Activated CD8-positive, alpha-beta memory T cell treated with anti-CD3 and anti-CD28 coated beads, Interleukin-2, amount 10 ng/mL, durations not matched to agents 7 days and 5 days (primary cell): ENCODE data around the gene ADGRV1. TPM values are rescaled to one million over a fixed set of nuclear protein-coding genes. Genes with fewer than 3 reads are reported as not detected.
A peak's percentile ranks its signal among the peaks of the same experiment; 100 is the strongest.
"Not testable (repeated sequence)": the region's sequence is repeated elsewhere in the genome, so short reads cannot be mapped to it uniquely, and the experiment has no call there.

Source experiments
- ATAC-seq: fragments of 150-1000 bp; cut with Tn5 transposase; one replicate; pipeline ENCODE4 v1.10.0; 2021; ENCODE audit warnings: moderate library complexity
- CTCF ChIA-PET: fragments of 350-600 bp; sonication (Branson Sonifier 250); formaldehyde crosslinking; loops from one replicate; lab custom pipeline; 2021; ENCODE audit warnings: antibody characterized with exemption; lab: Charles Lee
- DNase-seq: peaks from one replicate; pipeline ENCODE4 v3.0.0-alpha.2; 2020
- H3K27ac Mint-ChIP-seq: one replicate; pipeline ENCODE4 v1.8.0; 2021; ENCODE audit warnings: mild to moderate bottlenecking, mixed read lengths
- H3K27me3 Mint-ChIP-seq: one replicate; pipeline ENCODE4 v1.8.0; 2021; ENCODE audit warnings: mixed read lengths
- H3K36me3 Mint-ChIP-seq: one replicate; pipeline ENCODE4 v1.8.0; 2021; ENCODE audit warnings: mild to moderate bottlenecking, mixed read lengths
- H3K4me1 Mint-ChIP-seq: one replicate; pipeline ENCODE4 v1.8.0; 2021; ENCODE audit warnings: mixed read lengths
- H3K4me3 Mint-ChIP-seq: one replicate; pipeline ENCODE4 v1.8.0; 2021; ENCODE audit warnings: mild to moderate bottlenecking, moderate library complexity, mixed read lengths
- H3K9me3 Mint-ChIP-seq: one replicate; pipeline ENCODE4 v1.8.0; 2022; ENCODE audit warnings: low read depth, mixed read lengths
- total RNA-seq, 2 experiments: library from RNA; stranded (reverse); gene quantifications; one replicate each; pipeline ENCODE4 v1.2.3, GENCODE V29; 2021

ADGRV1 gene
- total RNA-seq, 2 experiments from 2014 or later: 0.18 TPM; not detected in 1

DNA sequence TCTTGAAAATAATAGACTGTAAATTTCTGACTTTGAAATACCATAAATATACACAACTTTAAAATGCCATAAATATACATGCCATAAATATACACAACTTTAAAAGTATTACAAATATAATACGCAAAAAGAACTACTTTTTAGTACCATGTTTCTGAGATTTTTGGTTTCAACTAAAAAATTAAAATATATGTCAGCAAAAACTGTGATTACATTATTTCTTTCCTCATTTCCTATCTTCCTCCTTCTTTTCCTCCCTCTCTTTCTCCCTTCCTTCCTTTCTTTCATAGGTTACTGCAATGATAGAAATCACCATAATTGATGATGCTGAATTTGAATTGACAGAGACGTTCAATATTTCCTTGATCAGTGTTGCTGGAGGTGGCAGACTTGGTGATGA is 200.5 kb downstream of the ADGRV1 start:
- no peaks in the 10 kb centered on the region for H3K36me3 Mint-ChIP-seq
- H3K27ac Mint-ChIP-seq: no peak overlapping the region
- H3K4me3 Mint-ChIP-seq: no peak overlapping the region
- no peaks in the 10 kb centered on the region for H3K9me3 Mint-ChIP-seq
- H3K27me3 Mint-ChIP-seq: no peaks in the 10 kb centered on the region
- H3K4me1 Mint-ChIP-seq: no peaks in the 10 kb centered on the region
- CTCF ChIA-PET: no interaction called here
- ATAC-seq (no peak), DNase-seq (no peak)

DNA sequence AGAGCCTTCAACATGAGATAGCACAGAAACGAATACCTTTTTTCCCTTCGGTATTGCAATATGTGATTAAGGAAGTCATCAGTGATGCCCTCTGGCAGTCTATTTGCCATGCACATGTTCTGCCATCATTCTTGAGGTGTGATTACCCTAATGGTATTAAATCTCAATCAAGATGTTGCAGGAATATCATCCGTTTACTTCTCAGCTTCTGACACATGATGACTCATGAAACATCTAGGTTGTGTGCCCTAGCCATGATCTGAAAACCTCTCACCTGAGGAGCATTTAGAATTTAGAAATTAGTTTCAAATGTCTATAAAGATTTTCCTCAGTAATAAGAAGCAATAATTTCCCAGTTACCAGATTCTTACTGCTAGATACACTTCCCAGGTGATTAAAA is 209.1 kb downstream of the ADGRV1 start:
- H3K36me3 Mint-ChIP-seq: no peaks in the 10 kb centered on the region
- no peaks in the 10 kb centered on the region for H3K9me3 Mint-ChIP-seq
- H3K27ac Mint-ChIP-seq: no peak overlapping the region
- H3K27me3 Mint-ChIP-seq: peaks cover 5% of the 10 kb centered on the region
- ATAC-seq (no peak), DNase-seq (no peak)
- CTCF ChIA-PET: no interaction called here
- H3K4me1 Mint-ChIP-seq: no peaks in the 10 kb centered on the region
- no peak overlapping the region for H3K4me3 Mint-ChIP-seq

DNA sequence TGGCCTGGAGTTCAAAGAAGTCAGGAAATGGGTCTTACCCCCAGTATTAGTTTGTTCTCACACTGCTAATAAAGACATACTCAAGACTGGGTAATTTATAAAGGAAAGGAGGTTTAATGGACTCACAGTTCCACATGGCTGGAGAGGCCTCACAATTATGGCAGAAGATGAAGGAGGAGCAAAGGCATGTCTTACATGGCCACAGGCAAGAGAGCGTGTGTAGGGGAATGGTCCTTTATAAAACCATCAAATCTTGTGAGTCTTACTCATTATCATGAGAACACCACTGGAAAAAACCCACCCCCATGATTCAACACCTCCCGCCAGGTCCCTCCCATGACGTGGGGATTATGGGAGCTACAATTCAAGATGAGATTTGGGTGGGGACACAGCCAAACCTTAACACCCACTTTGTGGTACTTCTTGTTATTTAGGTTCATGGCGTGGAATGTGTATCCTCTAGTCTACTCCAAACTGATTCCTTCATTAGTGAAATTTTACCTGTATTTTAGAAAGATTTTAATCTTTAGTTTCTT is 211.5 kb downstream of the ADGRV1 start:
- H3K9me3 Mint-ChIP-seq, H3K27me3 Mint-ChIP-seq, H3K36me3 Mint-ChIP-seq, CTCF ChIA-PET, H3K4me3 Mint-ChIP-seq, ATAC-seq, H3K4me1 Mint-ChIP-seq, DNase-seq, H3K27ac Mint-ChIP-seq: not testable (repeated sequence)

DNA sequence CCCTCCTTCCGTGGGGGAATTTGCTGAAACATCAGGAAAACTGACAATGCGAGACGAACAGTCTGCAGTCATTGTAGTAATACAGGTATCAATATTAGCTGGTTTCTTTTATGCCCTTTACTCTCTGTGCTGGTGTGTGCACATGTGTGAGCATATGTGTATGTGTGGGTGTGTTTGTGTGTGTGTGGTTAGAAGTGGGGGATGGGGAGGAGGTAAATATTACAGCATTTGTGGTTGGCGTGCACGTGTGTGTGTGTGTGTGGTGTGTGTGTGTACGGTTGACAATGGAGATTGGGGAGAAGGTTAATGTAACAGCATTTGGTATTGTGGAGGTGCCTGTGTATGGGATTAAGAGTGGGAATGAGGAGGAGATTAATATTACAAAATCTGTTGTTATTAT is 219.4 kb downstream of the ADGRV1 start:
- Mint-ChIP-seq H3K36me3 (no peaks in the 10 kb centered on the region), H3K4me3 (no peak overlapping the region), H3K9me3 (no peaks in the 10 kb centered on the region), H3K27me3 (peaks cover 8% of the 10 kb centered on the region), H3K27ac (no peak overlapping the region), H3K4me1 (no peaks in the 10 kb centered on the region)
- CTCF ChIA-PET: no interaction called here
- ATAC-seq (no peak), DNase-seq (no peak)

DNA sequence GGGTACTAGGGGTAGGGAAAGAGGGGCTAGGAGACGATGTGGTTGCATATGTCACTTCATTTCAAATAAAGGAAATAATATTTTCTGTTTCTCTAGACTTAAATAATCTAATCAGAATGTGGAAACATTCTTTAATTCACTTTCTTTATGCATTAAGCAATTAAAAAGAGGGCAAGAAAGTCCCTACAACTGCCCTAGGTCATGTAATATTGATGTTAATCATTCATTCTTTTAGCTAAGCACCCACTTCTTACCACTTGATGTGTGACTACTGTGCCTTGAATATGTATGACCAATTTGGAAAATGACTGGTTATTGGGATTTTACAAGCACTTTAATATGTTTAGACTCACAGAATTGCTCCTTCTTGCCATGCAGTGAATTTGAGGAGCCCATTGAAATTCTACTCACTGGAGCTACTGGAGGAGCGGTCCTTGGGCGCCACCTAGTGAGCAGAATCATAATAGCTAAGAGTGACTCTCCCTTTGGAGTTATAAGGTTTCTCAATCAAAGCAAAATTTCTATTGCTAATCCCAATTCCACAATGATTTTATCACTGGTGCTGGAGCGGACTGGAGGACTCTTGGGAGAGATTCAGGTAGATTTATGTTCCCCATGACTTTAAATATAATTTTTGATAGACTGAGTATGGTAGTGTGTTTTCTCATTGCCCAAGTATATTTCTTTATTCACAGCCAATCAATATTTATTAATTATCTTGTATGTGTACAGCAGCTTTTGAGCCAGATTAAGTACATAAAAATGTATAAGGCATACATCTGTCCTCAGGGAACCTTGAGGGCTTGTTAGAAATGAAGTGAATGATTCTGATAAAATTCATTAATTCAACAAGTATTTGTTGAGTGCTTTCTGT is 225.1 kb downstream of the ADGRV1 start:
- ATAC-seq: peak; percentile 57
- CTCF ChIA-PET: interaction anchor here (0.6 to 1.6 kb wide), 11 partner anchors 8 to 520 kb away, joined by 3 to 10 read pairs (median 4); partner anchors contain the start of gene LYSMD3
- Mint-ChIP-seq H3K27ac (no peak overlapping the region), H3K9me3 (no peaks in the 10 kb centered on the region), H3K27me3 (peaks cover 13% of the 10 kb centered on the region), H3K4me3 (no peak overlapping the region), H3K36me3 (no peaks in the 10 kb centered on the region), H3K4me1 (no peaks in the 10 kb centered on the region)
- peak; percentile 69 for DNase-seq

DNA sequence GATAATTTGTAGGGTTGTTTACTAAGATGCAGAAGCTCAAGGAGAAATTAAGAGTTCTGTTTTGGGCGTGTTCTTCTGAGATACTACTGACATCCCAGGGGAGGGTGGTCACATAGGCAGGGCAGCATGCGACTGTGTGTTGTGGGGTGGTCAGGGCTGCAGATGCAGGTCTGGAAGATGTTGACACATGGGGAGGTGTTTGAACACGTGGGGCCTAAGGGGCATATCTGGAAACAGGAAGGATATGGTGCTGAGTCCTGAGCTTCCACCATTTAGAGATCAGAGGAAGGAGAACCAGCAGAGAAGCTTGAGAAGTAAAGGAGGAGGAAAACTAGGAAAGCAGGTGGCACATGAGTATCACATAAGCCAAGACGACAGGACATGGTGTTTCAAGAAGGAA is 228.2 kb downstream of the ADGRV1 start:
- H3K36me3 Mint-ChIP-seq: no peaks in the 10 kb centered on the region
- no peak for ATAC-seq
- no peak overlapping the region for H3K27ac Mint-ChIP-seq
- CTCF ChIA-PET: no interaction called here
- no peak for DNase-seq
- H3K4me3 Mint-ChIP-seq: no peak overlapping the region
- no peaks in the 10 kb centered on the region for H3K9me3 Mint-ChIP-seq
- no peaks in the 10 kb centered on the region for H3K4me1 Mint-ChIP-seq
- peaks cover 16% of the 10 kb centered on the region for H3K27me3 Mint-ChIP-seq

DNA sequence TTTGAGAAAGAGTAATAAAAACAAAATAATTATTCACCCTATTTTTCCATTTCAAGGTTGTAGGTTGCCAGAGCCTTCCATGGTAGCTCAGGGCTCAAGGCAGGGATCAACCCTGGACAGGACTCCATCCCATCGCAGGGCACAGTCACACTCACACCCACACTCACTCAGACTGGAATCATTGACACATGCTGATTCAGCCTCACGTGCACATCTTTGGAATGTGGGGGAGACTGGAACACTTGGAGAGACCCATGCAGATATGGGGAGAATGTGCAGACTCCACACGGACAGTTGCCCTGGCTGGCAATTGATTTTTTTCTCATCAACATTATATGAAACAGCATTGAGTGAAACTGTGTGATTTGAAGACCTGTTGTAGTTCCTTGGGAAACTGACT is 234.1 kb downstream of the ADGRV1 start:
- ATAC-seq: no peak
- Mint-ChIP-seq H3K27ac (no peak overlapping the region), H3K27me3 (peaks cover 8% of the 10 kb centered on the region), H3K4me3 (no peak overlapping the region), H3K9me3 (peaks cover 2% of the 10 kb centered on the region), H3K36me3 (no peaks in the 10 kb centered on the region), H3K4me1 (no peaks in the 10 kb centered on the region)
- CTCF ChIA-PET: interaction anchor here (1.3 kb wide), 1 partner anchor 9 kb away, joined by 6 read pairs; no protein-coding TSS in a partner anchor
- no peak for DNase-seq

DNA sequence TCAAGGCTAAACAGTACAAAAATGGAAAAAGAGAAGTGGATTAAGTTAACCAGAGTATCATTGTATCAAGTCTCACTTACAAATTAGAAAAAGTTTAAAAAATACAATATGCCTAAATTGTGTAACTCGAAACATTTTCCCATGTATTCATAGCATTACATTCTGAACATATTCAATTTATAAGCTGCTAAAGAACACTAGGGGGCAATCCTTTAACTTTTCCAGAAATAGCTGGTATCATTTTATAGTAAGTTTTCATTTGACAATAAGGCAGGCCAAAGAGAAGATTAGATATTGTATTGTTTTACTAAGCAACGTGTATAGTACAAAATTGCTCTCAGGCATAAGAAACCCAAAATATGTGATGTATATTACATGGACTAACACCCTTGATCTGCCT is 234.6 kb downstream of the ADGRV1 start:
- CTCF ChIA-PET: no interaction called here
- no peak overlapping the region for H3K4me3 Mint-ChIP-seq
- peaks cover 2% of the 10 kb centered on the region for H3K9me3 Mint-ChIP-seq
- no peaks in the 10 kb centered on the region for H3K4me1 Mint-ChIP-seq
- no peaks in the 10 kb centered on the region for H3K36me3 Mint-ChIP-seq
- H3K27ac Mint-ChIP-seq: no peak overlapping the region
- peaks cover 8% of the 10 kb centered on the region for H3K27me3 Mint-ChIP-seq
- DNase-seq (no peak), ATAC-seq (no peak)

DNA sequence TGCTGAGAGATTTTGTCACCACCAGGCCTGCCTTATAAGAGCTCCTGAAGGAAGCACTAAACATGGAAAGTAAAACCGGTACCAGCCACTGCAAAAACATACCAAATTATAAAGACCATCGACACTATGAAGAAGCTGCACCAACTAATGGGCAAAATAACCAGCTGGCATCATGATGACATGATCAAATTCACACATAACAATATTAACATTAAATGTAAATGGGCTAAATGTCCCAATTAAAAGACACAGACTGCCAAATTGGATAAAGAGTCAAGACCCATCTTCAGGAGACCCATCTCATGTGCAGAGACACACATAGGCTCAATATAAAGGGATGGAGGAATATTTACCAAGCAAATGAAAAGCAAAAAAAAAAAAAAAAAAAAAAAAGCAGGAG is 238.3 kb downstream of the ADGRV1 start:
- H3K27ac Mint-ChIP-seq, DNase-seq, H3K36me3 Mint-ChIP-seq, ATAC-seq, H3K27me3 Mint-ChIP-seq, H3K4me1 Mint-ChIP-seq, H3K4me3 Mint-ChIP-seq, H3K9me3 Mint-ChIP-seq, CTCF ChIA-PET: not testable (repeated sequence)

DNA sequence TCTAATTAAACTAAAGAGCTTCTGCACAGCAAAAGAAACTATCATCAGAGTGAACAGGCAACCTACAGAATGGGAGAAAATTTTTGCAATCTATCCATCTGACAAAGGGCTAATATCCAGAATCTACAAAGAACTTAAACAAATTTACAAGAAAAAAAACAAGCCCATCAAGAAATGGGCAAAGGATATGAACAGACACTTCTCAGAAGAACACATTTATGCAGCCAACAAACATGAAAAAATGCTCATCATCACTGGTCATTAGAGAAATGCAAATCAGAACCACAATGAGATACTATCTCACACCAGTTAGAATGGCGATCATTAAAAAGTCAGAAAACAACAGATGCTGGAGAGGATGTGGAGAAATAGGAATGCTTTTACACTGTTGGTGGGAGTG is 241.5 kb downstream of the ADGRV1 start:
- not testable (repeated sequence) for H3K4me1 Mint-ChIP-seq, H3K27me3 Mint-ChIP-seq, ATAC-seq, H3K36me3 Mint-ChIP-seq, H3K27ac Mint-ChIP-seq, H3K9me3 Mint-ChIP-seq, DNase-seq, H3K4me3 Mint-ChIP-seq
- CTCF ChIA-PET: interaction anchor here (2.0 kb wide), 1 partner anchor 17 kb away, joined by 5 read pairs; no protein-coding TSS in a partner anchor

DNA sequence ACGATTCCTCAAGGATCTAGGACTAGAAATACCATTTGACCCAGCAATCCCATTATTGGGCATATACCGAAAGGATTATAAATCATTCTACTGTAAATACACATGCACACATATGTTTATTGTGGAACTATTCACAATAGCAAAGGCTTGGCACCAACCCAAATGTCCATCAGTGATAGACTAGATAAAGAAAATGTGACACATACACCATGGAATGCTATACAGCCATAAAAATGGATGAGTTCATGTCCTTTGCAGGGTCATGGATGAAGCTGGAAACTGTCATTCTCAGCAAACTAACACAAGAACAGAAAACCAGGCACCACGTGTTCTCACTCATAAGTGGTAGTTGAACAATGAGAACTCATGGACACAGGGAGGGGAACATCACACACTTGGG is 241.9 kb downstream of the ADGRV1 start:
- CTCF ChIA-PET, H3K27ac Mint-ChIP-seq, H3K9me3 Mint-ChIP-seq, H3K4me3 Mint-ChIP-seq, DNase-seq, H3K4me1 Mint-ChIP-seq, H3K27me3 Mint-ChIP-seq, ATAC-seq, H3K36me3 Mint-ChIP-seq: not testable (repeated sequence)

DNA sequence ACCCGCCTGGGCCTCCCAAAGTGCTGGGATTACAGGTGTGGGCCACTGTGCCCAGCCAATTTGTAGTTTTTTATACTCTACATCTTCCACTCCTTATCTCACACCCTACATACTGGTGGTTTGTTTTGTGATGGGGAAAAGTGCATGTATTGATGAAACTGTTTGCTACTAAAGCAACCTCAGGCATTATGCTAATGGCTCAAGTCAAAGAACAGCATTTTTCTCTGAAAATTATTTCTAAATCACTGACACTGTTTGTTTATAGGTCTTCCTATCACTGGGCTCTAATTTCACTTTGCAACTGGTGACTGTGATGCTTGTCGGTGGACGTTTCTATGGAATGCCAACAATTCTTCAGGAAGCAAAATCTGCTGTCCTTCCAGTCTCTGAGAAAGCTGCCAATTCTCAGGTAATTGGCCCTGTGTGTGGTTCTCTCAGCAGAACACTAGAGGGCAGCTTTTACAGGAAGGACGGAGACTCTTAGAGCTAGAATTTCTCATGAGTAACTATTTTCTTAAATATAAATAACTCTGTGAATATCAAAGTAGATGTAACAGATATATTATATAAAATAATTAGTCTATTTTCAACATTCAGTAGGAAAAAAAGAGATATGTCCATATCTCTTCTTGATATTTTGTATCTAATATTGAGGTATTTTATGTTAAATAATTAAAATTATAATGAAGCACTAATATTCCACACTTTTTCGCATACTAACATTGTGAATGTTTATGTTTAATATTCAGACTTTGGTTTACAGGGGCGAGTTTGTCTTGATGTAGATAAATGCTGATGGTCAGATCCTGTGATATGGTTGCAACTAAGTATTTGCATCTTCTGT is 244.1 kb downstream of the ADGRV1 start:
- Mint-ChIP-seq H3K27me3 (peaks cover 6% of the 10 kb centered on the region), H3K4me3 (no peak overlapping the region), H3K4me1 (no peaks in the 10 kb centered on the region), H3K9me3 (no peaks in the 10 kb centered on the region), H3K36me3 (no peaks in the 10 kb centered on the region), H3K27ac (no peak overlapping the region)
- ATAC-seq: no peak
- no peak for DNase-seq
- CTCF ChIA-PET: no interaction called here

DNA sequence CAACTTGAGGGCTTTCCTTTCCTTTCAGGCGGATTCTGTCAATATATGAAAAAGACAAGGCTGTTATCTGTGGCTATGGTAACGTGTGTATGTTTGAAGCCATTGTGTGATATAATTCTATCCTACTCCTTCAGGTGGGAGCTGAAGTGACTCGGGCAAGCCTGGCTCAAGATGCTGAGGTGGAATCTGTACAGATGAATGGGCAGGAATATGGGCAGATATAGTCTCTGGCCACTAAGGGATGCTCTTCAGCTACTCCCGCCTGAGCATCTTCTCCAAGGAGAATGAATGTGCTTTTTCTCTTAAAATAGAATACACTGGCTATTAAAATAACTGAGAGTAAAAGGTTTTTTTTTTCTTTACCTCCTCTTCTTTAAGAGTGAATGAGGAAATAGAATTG is 244.8 kb downstream of the ADGRV1 start:
- H3K36me3 Mint-ChIP-seq: no peaks in the 10 kb centered on the region
- peaks cover 6% of the 10 kb centered on the region for H3K27me3 Mint-ChIP-seq
- CTCF ChIA-PET: no interaction called here
- H3K4me1 Mint-ChIP-seq: no peaks in the 10 kb centered on the region
- H3K27ac Mint-ChIP-seq: no peak overlapping the region
- H3K4me3 Mint-ChIP-seq: no peak overlapping the region
- no peak for DNase-seq
- no peak for ATAC-seq
- no peaks in the 10 kb centered on the region for H3K9me3 Mint-ChIP-seq
